Gastrocnemius medialis (tissue), 4 donors: Measurements from ENCODE around the gene CDKN2B-AS1.

ENCODE experiments used
- POLR2A ChIP-seq, 2 donors: fragments of 450-650 bp; IDR thresholded peaks; one replicate each; pipeline ENCODE4 v1.6.1; 2017; ENCODE audit warnings: antibody characterized with exemption in 2 of 2, mild to moderate bottlenecking in 2 of 2, moderate library complexity in 2 of 2
- TF ChIP-seq, protein P1 (sequence below), 5 experiments: fragments of 450-650 bp in 3 of 5; fragments of 200-600 bp in 2 of 5; sonication (generic) in 2 of 5; IDR thresholded peaks in 4 of 5; conservative IDR thresholded peaks in 1 of 5; 1 replicate in 4 of 5; 2 replicates in 1 of 5; pipeline ENCODE4 v1.5.1; 2016 to 2019; ENCODE audit warnings: antibody characterized with exemption in 5 of 5, mild to moderate bottlenecking in 3 of 5, moderate library complexity in 3 of 5

DNA sequence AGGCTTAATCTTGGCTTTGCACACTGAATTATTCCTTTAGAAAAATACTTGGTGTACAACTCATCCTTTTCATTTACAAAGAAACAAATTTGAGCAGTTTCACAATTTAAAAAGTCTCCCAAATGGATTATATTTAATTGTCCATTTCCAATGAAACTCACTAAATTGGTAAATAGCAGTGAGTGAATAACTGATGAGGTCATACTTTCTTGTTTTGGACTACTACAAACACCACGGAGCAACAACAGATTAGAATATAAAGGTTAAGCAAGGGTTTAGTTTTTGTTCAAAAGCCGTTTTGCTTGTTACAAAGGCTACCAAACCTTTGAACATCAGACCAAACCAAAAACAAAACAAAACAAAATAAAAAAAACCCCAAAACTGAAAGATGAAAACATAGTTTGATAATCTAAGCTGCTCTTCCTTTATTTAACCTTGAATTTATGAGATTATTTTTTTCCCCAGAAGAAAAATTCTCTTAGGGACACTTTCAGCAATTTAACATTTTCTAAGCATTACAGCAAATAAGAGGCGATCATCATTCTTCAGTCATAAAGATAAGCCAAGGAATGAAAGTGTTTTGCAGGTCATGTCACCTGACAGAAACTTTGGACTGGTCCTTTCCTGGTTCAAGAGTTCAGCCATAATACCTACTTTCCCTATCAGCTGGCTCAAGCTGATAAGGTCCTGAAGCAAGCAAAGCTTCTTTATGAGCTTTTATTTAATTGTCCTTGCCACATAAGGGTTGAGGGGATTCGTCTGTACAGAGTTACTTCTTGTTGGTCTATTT is 114.2 kb downstream of the CDKN2B-AS1 start:
- TF ChIP-seq, protein P1, sequence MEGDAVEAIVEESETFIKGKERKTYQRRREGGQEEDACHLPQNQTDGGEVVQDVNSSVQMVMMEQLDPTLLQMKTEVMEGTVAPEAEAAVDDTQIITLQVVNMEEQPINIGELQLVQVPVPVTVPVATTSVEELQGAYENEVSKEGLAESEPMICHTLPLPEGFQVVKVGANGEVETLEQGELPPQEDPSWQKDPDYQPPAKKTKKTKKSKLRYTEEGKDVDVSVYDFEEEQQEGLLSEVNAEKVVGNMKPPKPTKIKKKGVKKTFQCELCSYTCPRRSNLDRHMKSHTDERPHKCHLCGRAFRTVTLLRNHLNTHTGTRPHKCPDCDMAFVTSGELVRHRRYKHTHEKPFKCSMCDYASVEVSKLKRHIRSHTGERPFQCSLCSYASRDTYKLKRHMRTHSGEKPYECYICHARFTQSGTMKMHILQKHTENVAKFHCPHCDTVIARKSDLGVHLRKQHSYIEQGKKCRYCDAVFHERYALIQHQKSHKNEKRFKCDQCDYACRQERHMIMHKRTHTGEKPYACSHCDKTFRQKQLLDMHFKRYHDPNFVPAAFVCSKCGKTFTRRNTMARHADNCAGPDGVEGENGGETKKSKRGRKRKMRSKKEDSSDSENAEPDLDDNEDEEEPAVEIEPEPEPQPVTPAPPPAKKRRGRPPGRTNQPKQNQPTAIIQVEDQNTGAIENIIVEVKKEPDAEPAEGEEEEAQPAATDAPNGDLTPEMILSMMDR (IDR thresholded peaks at IDR 0.05 in 4 of 5, conservative IDR thresholded peaks at IDR 0.05 in 1 of 5), result no peak
- TF ChIP-seq POLR2A (IDR thresholded peaks at IDR 0.05), result no peak
